ENCODE results near the gene LYG1.
"Not testable (repeated sequence)": the region's sequence is repeated elsewhere in the genome, so short reads cannot be mapped to it uniquely, and the experiment has no call there.

The LYG1 gene

DNA sequence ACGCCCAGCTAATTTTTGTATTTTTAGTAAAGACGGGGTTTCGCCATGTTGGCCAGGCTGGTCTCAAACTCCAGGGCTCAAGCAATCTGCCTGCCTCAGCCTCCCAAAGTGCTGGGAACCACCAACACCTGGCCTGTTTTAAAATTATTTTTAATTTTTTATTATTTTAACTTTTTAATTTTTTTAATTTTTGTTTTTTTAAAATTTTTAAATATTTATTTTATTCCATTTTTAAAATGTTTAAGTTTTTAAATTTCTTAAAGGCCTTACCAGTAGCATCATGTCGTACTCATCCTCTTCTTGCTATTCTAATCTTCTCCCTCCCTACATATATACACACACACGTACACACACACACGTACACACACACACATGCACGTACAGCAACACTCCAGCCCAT, 1.4 kb downstream of the LYG1 start:
- DNase-seq (ENCODE audit: low read depth in 2 of 2): no peak
- H3K4me3 ChIP-seq (replicated peaks in 1 of 2; ENCODE audit: low read depth in 2 of 2, low read length in 2 of 2): no peak overlapping the region
- TF ChIP-seq, protein P1, sequence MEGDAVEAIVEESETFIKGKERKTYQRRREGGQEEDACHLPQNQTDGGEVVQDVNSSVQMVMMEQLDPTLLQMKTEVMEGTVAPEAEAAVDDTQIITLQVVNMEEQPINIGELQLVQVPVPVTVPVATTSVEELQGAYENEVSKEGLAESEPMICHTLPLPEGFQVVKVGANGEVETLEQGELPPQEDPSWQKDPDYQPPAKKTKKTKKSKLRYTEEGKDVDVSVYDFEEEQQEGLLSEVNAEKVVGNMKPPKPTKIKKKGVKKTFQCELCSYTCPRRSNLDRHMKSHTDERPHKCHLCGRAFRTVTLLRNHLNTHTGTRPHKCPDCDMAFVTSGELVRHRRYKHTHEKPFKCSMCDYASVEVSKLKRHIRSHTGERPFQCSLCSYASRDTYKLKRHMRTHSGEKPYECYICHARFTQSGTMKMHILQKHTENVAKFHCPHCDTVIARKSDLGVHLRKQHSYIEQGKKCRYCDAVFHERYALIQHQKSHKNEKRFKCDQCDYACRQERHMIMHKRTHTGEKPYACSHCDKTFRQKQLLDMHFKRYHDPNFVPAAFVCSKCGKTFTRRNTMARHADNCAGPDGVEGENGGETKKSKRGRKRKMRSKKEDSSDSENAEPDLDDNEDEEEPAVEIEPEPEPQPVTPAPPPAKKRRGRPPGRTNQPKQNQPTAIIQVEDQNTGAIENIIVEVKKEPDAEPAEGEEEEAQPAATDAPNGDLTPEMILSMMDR (IDR thresholded peaks at IDR 0.05; ENCODE audit: low read depth, low read length): no peak

DNA sequence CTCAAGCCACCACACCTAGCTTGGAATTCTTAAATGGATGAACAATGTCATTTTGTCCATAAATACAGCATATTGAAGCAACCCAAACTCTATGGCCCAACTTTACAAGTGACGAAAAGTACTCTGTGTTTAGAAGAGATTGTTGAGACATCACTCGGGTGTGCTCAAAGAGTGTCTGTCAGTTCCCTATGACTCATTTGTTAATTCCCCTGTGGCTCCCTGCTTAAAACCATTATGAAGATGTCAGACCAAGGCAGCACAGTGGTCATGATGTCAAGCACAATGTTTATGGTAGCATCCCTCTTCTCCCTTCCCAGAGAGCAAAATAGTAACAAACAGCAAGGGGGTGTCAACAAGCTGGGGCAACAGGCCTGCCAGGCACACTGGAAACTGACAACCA, 3.0 kb downstream of the LYG1 start:
- peak; percentile 24 to 79 for DNase-seq (ENCODE audit: low read depth in 2 of 2)
- TF ChIP-seq, protein P1 (IDR thresholded peaks at IDR 0.05; ENCODE audit: low read depth, low read length): no peak
- H3K4me3 ChIP-seq (replicated peaks in 1 of 2; ENCODE audit: low read depth in 2 of 2, low read length in 2 of 2): no peak overlapping the region

DNA sequence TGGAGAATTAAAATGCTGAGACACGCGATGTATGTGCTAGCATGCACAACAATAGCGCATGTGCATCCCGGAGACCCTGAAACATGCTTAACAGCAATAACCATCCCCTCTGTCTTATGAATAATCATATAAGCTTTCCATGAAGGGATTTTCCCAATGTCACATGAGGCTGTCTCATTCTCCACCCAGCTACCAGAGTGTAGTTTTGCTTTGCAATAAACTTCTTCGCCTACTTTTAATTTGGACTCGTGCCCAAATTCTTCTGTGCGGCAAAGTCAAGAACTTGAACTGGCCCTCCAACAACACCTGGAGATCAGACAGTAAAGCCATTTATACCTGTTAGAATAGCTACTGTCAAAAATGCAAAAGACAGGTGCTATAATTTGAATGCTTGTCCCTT, 15.5 kb downstream of the LYG1 start:
- no peak overlapping the region for H3K4me3 ChIP-seq (replicated peaks in 1 of 2; ENCODE audit: low read depth in 2 of 2, low read length in 2 of 2)
- TF ChIP-seq, protein P1 (IDR thresholded peaks at IDR 0.05; ENCODE audit: low read depth, low read length): no peak
- DNase-seq (ENCODE audit: low read depth in 2 of 2): no peak

DNA sequence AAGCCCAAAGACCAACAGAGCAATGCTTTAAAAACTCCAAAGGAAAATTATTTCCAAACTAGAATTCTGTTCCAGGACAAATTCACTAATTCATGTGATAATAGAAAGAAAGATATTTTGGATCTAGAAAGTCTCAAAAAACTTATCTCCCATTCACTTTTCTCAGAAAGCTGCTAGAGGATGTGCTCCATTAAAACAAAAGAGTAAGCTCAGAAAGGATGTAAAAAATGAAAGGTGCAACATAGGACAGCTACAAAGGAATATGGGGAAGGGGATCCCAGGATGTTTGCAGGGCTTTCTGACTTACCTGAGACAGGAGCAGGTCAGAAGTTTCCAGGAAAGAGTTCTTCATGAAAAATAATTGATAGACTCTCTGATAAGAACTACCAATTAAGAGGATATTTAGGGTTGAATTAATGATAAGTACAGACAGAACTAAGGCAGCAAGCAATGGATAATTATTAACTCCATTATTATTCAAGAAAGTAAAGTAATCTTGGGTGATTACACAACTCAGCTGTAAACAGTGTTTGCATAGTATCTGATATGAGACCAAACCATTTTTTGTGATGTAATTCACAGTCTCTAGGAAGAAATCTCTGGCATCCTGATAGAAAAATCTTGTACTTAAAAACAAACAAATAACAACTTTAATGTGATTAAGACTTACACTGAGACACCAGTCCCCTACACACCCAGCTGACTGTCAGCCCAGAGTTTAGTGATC, 20.9 kb downstream of the LYG1 start:
- DNase-seq (ENCODE audit: low read depth in 2 of 2): no peak
- no peak overlapping the region for H3K4me3 ChIP-seq (replicated peaks in 1 of 2; ENCODE audit: low read depth in 2 of 2, low read length in 2 of 2)
- TF ChIP-seq, protein P1 (IDR thresholded peaks at IDR 0.05; ENCODE audit: low read depth, low read length): no peak

DNA sequence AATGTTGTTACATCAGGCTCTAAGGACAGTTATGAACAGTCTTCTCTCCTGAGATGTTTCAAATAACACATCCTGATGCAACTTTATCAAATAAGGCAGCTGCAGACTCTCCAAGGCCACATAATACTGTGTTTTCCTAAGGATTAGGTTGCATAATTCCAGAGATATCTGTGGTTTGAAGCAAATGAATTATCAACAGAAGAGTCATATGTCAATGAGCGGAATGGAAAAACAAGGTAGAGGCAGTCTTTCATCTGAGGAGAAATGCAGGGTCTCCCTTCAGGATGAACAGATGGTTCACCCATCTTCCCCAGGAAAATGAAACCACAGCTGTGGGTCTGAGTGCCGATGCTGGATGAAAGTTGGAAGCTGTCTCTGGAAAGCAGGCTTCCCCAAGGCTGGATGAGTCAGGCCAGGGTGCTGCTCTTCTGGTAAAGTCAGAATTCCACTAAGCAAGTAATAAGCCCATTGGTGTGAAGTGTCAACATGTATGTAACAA, 22.2 kb downstream of the LYG1 start:
- peak; percentile 68 to 69 for DNase-seq (ENCODE audit: low read depth in 2 of 2)
- peak overlapping the region in 1 of 2 donors; percentile 2 for H3K4me3 ChIP-seq (replicated peaks in 1 of 2; ENCODE audit: low read depth in 2 of 2, low read length in 2 of 2)
- TF ChIP-seq, protein P1 (IDR thresholded peaks at IDR 0.05; ENCODE audit: low read depth, low read length): no peak

DNA sequence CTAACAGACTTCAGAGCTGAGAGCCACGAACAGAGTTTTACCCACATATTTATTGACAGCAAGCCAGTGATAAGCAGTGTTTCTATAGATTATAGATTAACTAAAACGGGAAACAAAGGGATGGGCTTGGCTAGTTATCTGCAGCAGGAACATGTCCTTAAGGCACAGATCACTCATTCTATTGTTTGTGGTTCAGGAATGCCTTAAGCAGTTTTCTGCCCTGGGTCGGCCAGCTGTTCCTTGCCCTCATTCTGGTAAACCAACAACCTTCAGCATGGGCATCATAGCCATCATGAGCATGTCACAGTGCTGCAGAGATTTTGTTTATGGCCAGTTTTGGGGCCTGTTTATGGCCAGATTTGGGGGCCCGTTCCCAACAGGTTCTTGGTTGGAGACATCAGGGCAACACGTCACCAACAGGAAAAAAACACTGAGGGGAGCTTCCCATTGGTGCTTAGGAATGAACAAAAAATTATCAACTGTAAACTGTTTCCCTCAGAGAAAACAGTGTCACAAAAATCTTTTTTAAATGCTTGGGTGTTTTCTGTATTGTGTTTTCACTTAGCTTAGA, 22.7 kb downstream of the LYG1 start:
- not testable (repeated sequence) for DNase-seq (ENCODE audit: low read depth in 2 of 2); H3K4me3 ChIP-seq (replicated peaks in 1 of 2; ENCODE audit: low read depth in 2 of 2, low read length in 2 of 2)

DNA sequence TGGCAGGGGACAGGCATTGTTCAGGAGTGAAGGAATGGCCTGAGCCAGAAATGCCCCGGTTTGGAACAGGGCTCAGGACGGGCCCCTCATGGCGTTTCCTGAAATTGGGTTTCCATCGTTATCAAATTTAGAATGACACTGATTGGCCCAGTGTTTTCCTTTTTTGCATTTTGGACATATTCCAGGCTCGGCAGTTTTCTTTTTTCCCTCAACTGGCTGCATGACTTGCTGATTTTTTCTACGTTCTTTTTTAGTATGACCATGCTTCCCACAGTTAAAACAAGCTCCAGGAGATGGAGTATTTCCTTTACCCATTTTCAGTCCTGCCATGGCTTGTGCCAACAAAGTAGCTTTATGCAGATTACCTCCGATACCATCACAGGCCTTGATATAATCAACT, 25.1 kb downstream of the LYG1 start:
- TF ChIP-seq, protein P1 (IDR thresholded peaks at IDR 0.05; ENCODE audit: low read depth, low read length): no peak
- no peak for DNase-seq (ENCODE audit: low read depth in 2 of 2)
- H3K4me3 ChIP-seq (replicated peaks in 1 of 2; ENCODE audit: low read depth in 2 of 2, low read length in 2 of 2): no peak overlapping the region

Measured in cardiac fibroblast (primary cell).